H1 (cell line): ENCODE data around the gene NSMCE3. TPM values are rescaled to one million over a fixed set of nuclear protein-coding genes. Genes with fewer than 3 reads are reported as not detected.

Source experiments
- CTCF ChIA-PET: fragments of 300-600 bp; sonication (Branson Sonifier 250); formaldehyde crosslinking; loops from one replicate; lab custom pipeline; 2021; ENCODE audit not compliant: partially characterized antibody; lab: Charles Lee
- POLR2A ChIA-PET: fragments of 300-600 bp; sonication (Branson Sonifier 250); formaldehyde crosslinking; loops from one replicate; lab custom pipeline; 2021; ENCODE audit warnings: inconsistent platforms; ENCODE audit not compliant: partially characterized antibody; lab: Charles Lee
- DNase-seq, 2 experiments: peaks; one replicate each; pipeline versions ENCODE4 v3.0.0 to v3.0.0-alpha.2; 2010 to 2022; ENCODE audit warnings: low spot score in 2 of 2, low read depth in 1 of 2, mixed read lengths in 1 of 2
- FAIRE-seq: peaks from 2 replicates; lab custom pipeline; 2011; peaks lifted over from hg19 to GRCh38; lab: Jason Lieb, UNC
- H2AFZ ChIP-seq: 2 replicates; pipeline ENCODE4 v1.8.1; 2012; ENCODE audit warnings: low read length, inconsistent platforms
- H2AK5ac ChIP-seq: 2 replicates; pipeline ENCODE4 v1.6.1; 2013; ENCODE audit warnings: low read depth, low read length
- H2BK120ac ChIP-seq: replicated peaks from 2 replicates; pipeline ENCODE3; 2013; ENCODE audit warnings: low read depth, low read length, inconsistent platforms
- H2BK12ac ChIP-seq: 2 replicates; pipeline ENCODE4 v1.6.1; 2013; ENCODE audit warnings: low read depth, low read length
- H2BK15ac ChIP-seq: 2 replicates; pipeline ENCODE4 v1.6.1; 2013; ENCODE audit warnings: low read length
- H2BK20ac ChIP-seq: 2 replicates; pipeline ENCODE4 v1.6.1; 2013; ENCODE audit warnings: low read length
- H2BK5ac ChIP-seq: 2 replicates; pipeline ENCODE4 v1.6.1; 2013; ENCODE audit warnings: low read depth, low read length
- H3K14ac ChIP-seq: 2 replicates; pipeline ENCODE4 v1.6.1; 2013; ENCODE audit warnings: inconsistent platforms; ENCODE audit not compliant: insufficient read length
- H3K18ac ChIP-seq: 2 replicates; pipeline ENCODE4 v1.6.1; 2013; ENCODE audit warnings: low read length; ENCODE audit errors: extremely low read depth
- H3K23ac ChIP-seq: 2 replicates; pipeline ENCODE4 v1.6.1; 2013; ENCODE audit warnings: inconsistent platforms; ENCODE audit not compliant: insufficient read length
- H3K23me2 ChIP-seq: 2 replicates; pipeline ENCODE4 v1.6.1; 2013; ENCODE audit warnings: low read depth, low read length
- H3K27ac ChIP-seq: 2 replicates; pipeline ENCODE4 v1.6.1; 2011; ENCODE audit warnings: low read depth, low read length, inconsistent platforms
- H3K27me3 ChIP-seq, 4 experiments: replicated peaks in 1 of 4; 1 replicate in 1 of 4; 2 replicates in 3 of 4; pipeline versions ENCODE4 v1.6.1 to v1.8.1; 2011 to 2013; ENCODE audit warnings: low read length in 3 of 4, mild to moderate bottlenecking in 3 of 4, inconsistent platforms in 2 of 4, mixed read lengths in 2 of 4, moderate library complexity in 1 of 4; ENCODE audit not compliant: control insufficient read depth in 3 of 4, insufficient read depth in 3 of 4; ENCODE audit errors: extremely low read depth in 1 of 4
- H3K36me3 ChIP-seq, 4 experiments: 2 replicates each; pipeline versions ENCODE4 v1.6.1 to v1.8.1; 2011 to 2013; ENCODE audit warnings: mild to moderate bottlenecking in 4 of 4, low read length in 3 of 4, moderate library complexity in 2 of 4, control low read depth in 1 of 4, inconsistent platforms in 1 of 4; ENCODE audit not compliant: insufficient read depth in 4 of 4, control insufficient read depth in 2 of 4
- H3K4ac ChIP-seq: replicated peaks from 2 replicates; pipeline ENCODE3; 2013; ENCODE audit warnings: low read length, low read depth, mixed read lengths, inconsistent platforms; ENCODE audit not compliant: insufficient read length
- H3K4me1 ChIP-seq, 4 experiments: replicated peaks in 1 of 4; 1 replicate in 1 of 4; 2 replicates in 3 of 4; pipeline versions ENCODE4 v1.6.1 to v1.8.1; 2011 to 2013; ENCODE audit warnings: low read length in 3 of 4, inconsistent platforms in 2 of 4, mixed read lengths in 1 of 4; ENCODE audit not compliant: insufficient read depth in 4 of 4, control insufficient read depth in 3 of 4
- H3K4me2 ChIP-seq, 2 experiments: 2 replicates each; pipeline versions ENCODE4 v1.6.1 to v1.8.1; 2011 to 2013; ENCODE audit warnings: low read depth in 2 of 2, low read length in 2 of 2, control low read depth in 1 of 2, inconsistent platforms in 1 of 2, mild to moderate bottlenecking in 1 of 2; ENCODE audit not compliant: insufficient read depth in 1 of 2
- H3K4me3 ChIP-seq, 4 experiments: fragments of 200-600, 300-600 bp in 1 of 4; sonication (generic), shearing (Covaris generic), sonication (Bioruptor Twin) in 1 of 4; 2 replicates each; pipeline versions ENCODE4 v1.5.1 to v1.8.1; 2011 to 2016; ENCODE audit warnings: low read length in 4 of 4, low read depth in 3 of 4, control low read depth in 2 of 4, inconsistent platforms in 2 of 4, mild to moderate bottlenecking in 2 of 4, mixed read lengths in 1 of 4, moderate library complexity in 1 of 4; ENCODE audit not compliant: insufficient read depth in 2 of 4; ENCODE audit errors: extremely low read depth in 1 of 4
- H3K56ac ChIP-seq: replicated peaks from 2 replicates; pipeline ENCODE3; 2013; ENCODE audit warnings: low read depth, mild to moderate bottlenecking, mixed read lengths, low read length, inconsistent platforms; ENCODE audit not compliant: insufficient read length
- H3K79me1 ChIP-seq: 2 replicates; pipeline ENCODE4 v1.6.1; 2013; ENCODE audit warnings: low read depth, low read length, control low read depth
- H3K79me2 ChIP-seq, 2 experiments: 2 replicates each; pipeline versions ENCODE4 v1.6.1 to v1.8.1; 2012 to 2013; ENCODE audit warnings: low read length in 2 of 2, mild to moderate bottlenecking in 2 of 2, inconsistent platforms in 1 of 2; ENCODE audit not compliant: insufficient read depth in 2 of 2, control insufficient read depth in 1 of 2
- H3K9ac ChIP-seq, 4 experiments: replicated peaks in 1 of 4; 1 replicate in 1 of 4; 2 replicates in 3 of 4; pipeline versions ENCODE4 v1.6.1 to v1.8.1; 2011 to 2013; ENCODE audit warnings: low read depth in 3 of 4, low read length in 3 of 4, control low read depth in 2 of 4, mild to moderate bottlenecking in 2 of 4, moderate library complexity in 2 of 4, inconsistent platforms in 1 of 4; ENCODE audit errors: extremely low read depth in 1 of 4
- H3K9me3 ChIP-seq, 2 experiments: 2 replicates each; pipeline versions ENCODE4 v1.6.1 to v1.8.1; 2012 to 2013; ENCODE audit warnings: mild to moderate bottlenecking in 2 of 2, moderate library complexity in 2 of 2, control low read depth in 1 of 2, inconsistent platforms in 1 of 2, low read depth in 1 of 2, low read length in 1 of 2, mixed read lengths in 1 of 2; ENCODE audit not compliant: insufficient read depth in 2 of 2
- H4K20me1 ChIP-seq, 2 experiments: replicated peaks in 1 of 2; 2 replicates each; pipeline versions ENCODE3 to v1.8.1; 2011 to 2013; ENCODE audit warnings: inconsistent platforms in 2 of 2, low read length in 2 of 2, mild to moderate bottlenecking in 1 of 2; ENCODE audit not compliant: insufficient read depth in 2 of 2, control insufficient read depth in 1 of 2
- H4K5ac ChIP-seq: 2 replicates; pipeline ENCODE4 v1.6.1; 2013; ENCODE audit warnings: low read length, low read depth, mixed read lengths, inconsistent platforms; ENCODE audit not compliant: insufficient read length
- H4K8ac ChIP-seq: 2 replicates; pipeline ENCODE4 v1.8.0; 2013; ENCODE audit warnings: mild to moderate bottlenecking, moderate library complexity, low read length, inconsistent platforms; ENCODE audit not compliant: insufficient read depth; ENCODE audit errors: extremely low read depth
- H4K91ac ChIP-seq: replicated peaks from 2 replicates; pipeline ENCODE3; 2013; ENCODE audit warnings: low read length, mixed read lengths, inconsistent platforms; ENCODE audit not compliant: insufficient read length
- EP300 ChIP-seq, 2 experiments: IDR thresholded peaks; 1 replicate in 1 of 2; 2 replicates in 1 of 2; pipeline ENCODE4 v1.6.1; 2011 to 2012; ENCODE audit warnings: low read depth in 2 of 2, low read length in 2 of 2, mild to moderate bottlenecking in 2 of 2, borderline replicate concordance in 1 of 2, inconsistent platforms in 1 of 2, moderate library complexity in 1 of 2
- EZH2 ChIP-seq: fragments of 200-600 bp; sonication (generic); IDR thresholded peaks from 2 replicates; pipeline ENCODE4 v1.7.1; 2012; ENCODE audit warnings: low read depth, mild to moderate bottlenecking, moderate library complexity, low read length, inconsistent platforms; ENCODE audit not compliant: severe bottlenecking
- JUND ChIP-seq: IDR thresholded peaks from 2 replicates; pipeline ENCODE4 v1.6.1; 2011; ENCODE audit warnings: mild to moderate bottlenecking, improper control_type of control experiment, low read length
- RNF2 ChIP-seq: fragments of 200-900, 300-1000 bp; sonication (generic); IDR thresholded peaks from 2 replicates; pipeline ENCODE4 v1.7.1; 2016; ENCODE audit warnings: borderline replicate concordance, low read depth, mild to moderate bottlenecking, antibody characterized with exemption, low read length; ENCODE audit not compliant: poor library complexity, severe bottlenecking; ENCODE audit errors: missing control alignments
- SRF ChIP-seq: IDR thresholded peaks from 2 replicates; pipeline ENCODE4 v1.6.1; 2011; ENCODE audit warnings: mild to moderate bottlenecking, low read depth, low read length, moderate library complexity
- TAF1 ChIP-seq: IDR thresholded peaks from 2 replicates; pipeline ENCODE4 v1.6.1; 2011; ENCODE audit warnings: mild to moderate bottlenecking, low read depth, low read length
- ZNF274 ChIP-seq: IDR thresholded peaks from 2 replicates; pipeline ENCODE4 v1.7.0; 2012; ENCODE audit warnings: low read length, borderline replicate concordance; ENCODE audit errors: extremely low read depth
- polyA plus RNA-seq, 7 experiments: library from polyadenylated mRNA; depleted of rRNA in 3 of 7; stranded (reverse) in 5 of 7; unstranded in 2 of 7; fragments of >200 nt in 5 of 7; fragments of 200-250 nt in 2 of 7; gene quantifications; 1 replicate in 5 of 7; 2 replicates in 1 of 7; 4 replicates in 1 of 7; pipeline versions ENCODE4 v1.2.1 to v1.2.3, GENCODE V29; 2011 to 2013; ENCODE audit warnings: missing spikeins in 2 of 7, mixed read lengths in 2 of 7
- total RNA-seq: library from RNA; stranded (reverse); fragmentation: NEBNext Ultra II Directional; extraction: Animal tissue kit (Norgen Biotek cat#: 25700); gene quantifications from 2 replicates; pipeline ENCODE4 v1.2.1, GENCODE V29; 2021

The NSMCE3 gene
- total and polyA plus RNA-seq, 2 of the 8 experiments (the other 6 are each of a cell fraction or from before 2014, with no cell fraction given) = 4.3 to 6.7 TPM

DNA sequence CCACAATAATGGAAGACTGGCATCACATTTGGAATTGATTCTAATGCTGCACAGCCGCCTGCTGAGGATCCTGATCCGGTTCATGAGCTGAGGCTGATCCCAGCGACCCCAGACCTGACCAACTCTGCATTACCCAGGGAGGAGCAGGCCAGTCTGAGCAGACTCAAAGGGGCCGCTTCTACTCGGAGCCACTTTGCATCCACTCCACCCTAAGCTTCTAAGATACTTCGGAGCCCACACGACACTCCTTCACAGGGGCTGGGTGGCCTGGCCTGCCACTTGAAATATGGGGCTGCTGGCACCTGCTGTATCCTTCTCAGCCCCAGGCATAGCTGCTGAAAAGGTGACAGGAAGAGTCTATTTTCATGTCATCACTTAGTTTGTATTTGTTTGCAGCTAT lies 33.2 kb upstream of the NSMCE3 start (continued):
- TF ChIP-seq EP300 (IDR thresholded peaks at IDR 0.05; ENCODE audit: borderline replicate concordance in 1 of 2, low read depth in 2 of 2, low read length in 2 of 2) = no peak

DNA sequence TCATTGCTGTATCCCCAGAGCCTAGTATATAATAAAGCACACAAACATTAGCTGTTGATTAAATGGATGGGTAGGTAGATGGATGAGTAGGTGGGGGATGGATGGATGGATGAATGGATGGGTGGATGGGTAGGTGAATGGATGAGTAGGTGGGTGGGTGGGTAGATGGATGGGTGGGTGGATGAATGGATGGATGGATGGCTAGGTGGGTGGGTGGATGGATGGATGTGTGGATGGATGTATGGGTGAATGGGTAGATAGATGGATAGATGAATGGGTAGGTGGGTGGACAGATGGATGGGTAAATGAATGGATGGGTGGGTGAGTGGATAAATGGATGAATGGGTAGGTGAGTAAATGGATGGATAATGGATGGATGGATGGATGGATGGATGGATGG lies 30.2 kb upstream of the NSMCE3 start:
- DNase-seq (no peak), FAIRE-seq (no peak)
- Histone ChIP-seq H3K9me3 (no peaks in the 10 kb centered on the region), H2AK5ac (no peak overlapping the region), H4K91ac (no peak overlapping the region), H2AFZ (no peak overlapping the region), H3K79me1 (no peaks in the 10 kb centered on the region), H4K20me1 (peaks cover 0 to 1% of the 10 kb centered on the region in 2 experiments), H4K8ac (no peak overlapping the region), H2BK15ac (no peak overlapping the region), H2BK5ac (no peak overlapping the region), H2BK20ac (no peak overlapping the region), H3K36me3 (no peaks in the 10 kb centered on the region), H3K4me2 (no peak overlapping the region), H3K79me2 (no peaks in the 10 kb centered on the region), H3K9ac (no peak overlapping the region), H3K4me3 (no peak overlapping the region), H3K18ac (no peak overlapping the region), H3K14ac (no peak overlapping the region), H2BK12ac (no peak overlapping the region), H3K23ac (no peak overlapping the region), H3K27me3 (no peaks in the 10 kb centered on the region), H2BK120ac (no peak overlapping the region), H4K5ac (no peak overlapping the region), H3K4me1 (no peaks in the 10 kb centered on the region; a peak in 1 of 7 replicates), H3K27ac (no peak overlapping the region), H3K56ac (peak overlapping the region; percentile 59), H3K23me2 (peaks cover 8% of the 10 kb centered on the region; the same call in 1 of the 2 replicates), H3K4ac (no peak overlapping the region)
- ChIA-PET CTCF (no interaction called here), POLR2A (no interaction called here)
- TF ChIP-seq RNF2 (no peak), JUND (no peak), EZH2 (no peak), TAF1 (no peak), ZNF274 (no peak), SRF (no peak)
